Hepatocyte (in vitro differentiated cells): ENCODE data around the gene KRT85. TPM values are rescaled to one million over a fixed set of nuclear protein-coding genes. Genes with fewer than 3 reads are reported as not detected.

Experiments
- DNase-seq: peaks from one replicate; pipeline ENCODE4 v3.0.0-alpha.2; 2016; ENCODE audit warnings: low spot score
- H2AFZ ChIP-seq: fragments of 200-600 bp; sonication (generic); 2 replicates; pipeline ENCODE4 v1.6.0; 2016; ENCODE audit warnings: antibody characterized with exemption, mild to moderate bottlenecking
- H3K27ac ChIP-seq: fragments of 200-600 bp; sonication (generic); 2 replicates; pipeline ENCODE4 v1.5.1; 2016; ENCODE audit warnings: mild to moderate bottlenecking
- H3K27me3 ChIP-seq: fragments of 200-600 bp; sonication (generic); 2 replicates; pipeline ENCODE4 v1.6.1; 2016
- H3K36me3 ChIP-seq: fragments of 200-600 bp; sonication (generic); replicated peaks from 2 replicates; pipeline ENCODE4 v1.5.1; 2016; ENCODE audit warnings: low read depth; ENCODE audit not compliant: insufficient read depth
- H3K4me1 ChIP-seq: fragments of 200-600 bp; sonication (generic); 2 replicates; pipeline ENCODE4 v1.5.1; 2016; ENCODE audit warnings: mild to moderate bottlenecking, moderate library complexity; ENCODE audit not compliant: insufficient read depth
- H3K4me2 ChIP-seq: fragments of 200-600 bp; sonication (generic); 2 replicates; pipeline ENCODE4 v1.6.0; 2016
- H3K4me3 ChIP-seq: fragments of 200-600 bp; sonication (generic); 2 replicates; pipeline ENCODE4 v1.5.1; 2016; ENCODE audit warnings: mild to moderate bottlenecking
- H3K79me2 ChIP-seq: fragments of 200-600 bp; sonication (generic); 2 replicates; pipeline ENCODE4 v1.6.0; 2017; ENCODE audit warnings: mild to moderate bottlenecking
- H3K9me2 ChIP-seq: fragments of 200-600 bp; sonication (generic); replicated peaks from 2 replicates; pipeline ENCODE4 v1.6.0; 2017; ENCODE audit warnings: mild to moderate bottlenecking; ENCODE audit not compliant: insufficient read depth
- H3K9me3 ChIP-seq: fragments of 200-600 bp; sonication (generic); 2 replicates; pipeline ENCODE4 v1.5.1; 2016; ENCODE audit warnings: low read depth, mild to moderate bottlenecking
- H4K20me1 ChIP-seq: fragments of 200-600 bp; sonication (generic); 2 replicates; pipeline ENCODE4 v1.6.0; 2016; ENCODE audit warnings: mild to moderate bottlenecking; ENCODE audit not compliant: insufficient read depth, poor library complexity, severe bottlenecking
- CTCF ChIP-seq: fragments of 200-600 bp; sonication (generic); IDR thresholded peaks from 2 replicates; pipeline ENCODE4 v1.5.1; 2016; ENCODE audit warnings: antibody characterized with exemption, mild to moderate bottlenecking; ENCODE audit not compliant: poor library complexity
- EZH2 ChIP-seq: fragments of 200-600 bp; sonication (generic); IDR thresholded peaks from 2 replicates; pipeline ENCODE4 v1.6.1; 2016; ENCODE audit warnings: antibody characterized with exemption, mild to moderate bottlenecking, borderline replicate concordance
- EZH2phosphoT487 ChIP-seq: fragments of 200-600 bp; sonication (generic); IDR thresholded peaks from one replicate; pipeline ENCODE4 v1.6.1; 2018; ENCODE audit warnings: antibody characterized with exemption, mild to moderate bottlenecking, low read depth, moderate library complexity; ENCODE audit not compliant: unreplicated experiment, severe bottlenecking
- WGBS: methylation state at CpG from one replicate; pipeline ENCODE4 v1.1.6; 2016; ENCODE audit warnings: low lambda C conversion rate; ENCODE audit errors: missing lambda C conversion rate; 5-methylcytosine and 5-hydroxymethylcytosine counted together
- polyA plus RNA-seq: library from polyadenylated mRNA; unstranded; fragments of >200 nt; fragmentation: Nextera tagmentation; extraction: Ambion mirVana; gene quantifications from 2 replicates; pipeline ENCODE4 v1.2.1, GENCODE V29; 2016
- total RNA-seq: library from RNA; depleted of rRNA; stranded (reverse); fragments of >200 nt; gene quantifications from 2 replicates; pipeline ENCODE4 v1.2.3, GENCODE V29; 2014

Gene KRT85
- total and polyA plus RNA-seq, 2 experiments from 2014 or later, result not detected

- H3K4me1 ChIP-seq, result no peaks in the 10 kb centered on the region
- no peak overlapping the region for H3K4me3 ChIP-seq
- no peaks in the 10 kb centered on the region for H3K9me2 ChIP-seq
- H4K20me1 ChIP-seq, result no peaks in the 10 kb centered on the region
- no peak overlapping the region for H3K4me2 ChIP-seq
- DNase-seq, result no peak
- H2AFZ ChIP-seq, result no peak overlapping the region
- no peak for TF ChIP-seq EZH2phosphoT487
- no peak for TF ChIP-seq CTCF
- no peak for TF ChIP-seq EZH2
- H3K9me3 ChIP-seq, result no peaks in the 10 kb centered on the region
- no peaks in the 10 kb centered on the region for H3K79me2 ChIP-seq
- H3K27ac ChIP-seq, result no peak overlapping the region
- H3K36me3 ChIP-seq, result no peaks in the 10 kb centered on the region
- peaks cover 1% of the 10 kb centered on the region for H3K27me3 ChIP-seq
- WGBS, result 80% methylated on average over 10 of the region's 10 CpGs
These were observed 39.3 kb downstream of the KRT85 start for GRCh38 chr12:52327830-52328500.

DNA sequence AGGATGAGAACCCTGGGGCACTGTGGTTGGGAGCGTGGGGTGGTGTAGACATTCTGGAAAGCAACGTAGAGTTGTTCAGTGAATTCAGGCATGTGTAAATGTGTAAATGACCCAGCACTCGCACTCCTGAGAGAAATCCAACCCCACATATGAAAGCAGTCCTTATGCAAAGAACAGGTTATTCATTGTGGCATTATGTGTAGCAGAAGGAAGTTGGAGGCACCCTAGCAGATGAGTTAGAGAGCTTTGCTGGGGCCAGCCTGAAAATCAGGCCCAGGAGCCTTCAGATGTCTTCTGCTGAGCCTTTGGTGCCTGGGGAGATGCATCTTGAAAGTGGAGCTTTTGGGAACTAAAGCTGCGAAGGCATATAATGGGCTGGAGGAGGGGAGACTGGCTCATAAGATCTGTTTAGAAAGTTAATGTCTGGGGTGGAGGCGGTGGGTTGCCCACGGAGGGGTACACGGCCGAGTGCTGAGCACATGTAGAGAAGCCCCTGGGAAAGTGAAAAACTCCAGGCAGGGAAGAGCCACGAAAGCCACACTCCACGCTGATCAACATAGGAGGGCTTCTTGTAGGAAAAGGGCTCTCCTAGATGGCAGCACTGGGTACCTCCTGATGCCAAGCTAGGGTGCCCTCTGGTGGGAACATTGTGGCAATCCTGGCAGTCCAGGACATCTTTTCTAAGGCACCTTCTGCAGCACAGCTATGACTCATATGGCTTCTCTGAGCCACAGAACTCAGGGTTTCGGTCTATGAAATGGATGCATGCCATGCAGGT is 40.0 kb downstream of the KRT85 start:
- H3K36me3 ChIP-seq, result no peaks in the 10 kb centered on the region
- H3K27me3 ChIP-seq, result peaks cover 4% of the 10 kb centered on the region
- H2AFZ ChIP-seq, result no peak overlapping the region
- 43% methylated on average over 11 of the region's 11 CpGs for WGBS
- H3K9me3 ChIP-seq, result no peaks in the 10 kb centered on the region
- peak; percentile 83 for DNase-seq
- no peaks in the 10 kb centered on the region for H3K4me1 ChIP-seq
- H4K20me1 ChIP-seq, result no peaks in the 10 kb centered on the region
- H3K79me2 ChIP-seq, result no peaks in the 10 kb centered on the region
- H3K4me2 ChIP-seq, result no peak overlapping the region
- no peaks in the 10 kb centered on the region for H3K9me2 ChIP-seq
- H3K4me3 ChIP-seq, result no peak overlapping the region
- no peak overlapping the region for H3K27ac ChIP-seq
- TF ChIP-seq CTCF (peak; percentile 70), EZH2phosphoT487 (no peak), EZH2 (no peak)

DNA sequence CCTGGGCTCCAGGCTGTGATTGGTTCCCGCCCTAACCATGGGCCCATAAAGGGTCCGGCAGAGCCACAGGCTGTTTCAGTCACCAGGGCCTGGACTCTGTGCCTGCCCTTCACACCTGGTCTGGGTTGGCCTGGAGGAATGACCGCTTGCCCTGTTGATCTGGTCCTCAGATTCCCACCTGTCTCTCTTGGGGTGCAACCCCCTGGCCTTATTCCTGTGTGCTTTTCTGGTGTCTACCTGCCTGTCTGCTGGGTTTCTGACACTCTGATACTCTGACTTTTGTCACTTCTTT is 43.2 kb downstream of the KRT85 start:
- Histone ChIP-seq H3K9me2 (no peaks in the 10 kb centered on the region), H2AFZ (no peak overlapping the region), H3K9me3 (no peaks in the 10 kb centered on the region), H3K4me1 (no peaks in the 10 kb centered on the region), H3K36me3 (no peaks in the 10 kb centered on the region), H3K79me2 (no peaks in the 10 kb centered on the region), H4K20me1 (no peaks in the 10 kb centered on the region), H3K27ac (no peak overlapping the region), H3K4me3 (no peak overlapping the region), H3K27me3 (peaks cover 4% of the 10 kb centered on the region), H3K4me2 (no peak overlapping the region)
- TF ChIP-seq CTCF, result no peak
- WGBS, result 76% methylated on average over 3 of the region's 3 CpGs
- no peak for DNase-seq
